HL-60 (cell line): ENCODE data around the gene PDK3.

ENCODE experiments used
- DNase-seq, 2 experiments: peaks; one replicate each; pipeline ENCODE4 v3.0.0-alpha.2; 2010 to 2020; ENCODE audit warnings: low read depth in 1 of 2, low spot score in 1 of 2
- H3K27ac ChIP-seq: fragments of 250-450 bp; sonication (Bioruptor Pico); replicated peaks from 2 replicates; pipeline ENCODE4 v1.5.1; 2020; ENCODE audit warnings: mild to moderate bottlenecking, moderate library complexity
- H3K27me3 ChIP-seq: fragments of 250-450 bp; sonication (Bioruptor Pico); 2 replicates; pipeline ENCODE4 v1.5.1; 2021; ENCODE audit warnings: mild to moderate bottlenecking, moderate library complexity; ENCODE audit not compliant: insufficient read depth, poor library complexity, severe bottlenecking
- H3K4me3 ChIP-seq: replicated peaks from 2 replicates; pipeline ENCODE4 v1.5.1; 2011; ENCODE audit warnings: mild to moderate bottlenecking, control low read depth, low read length; ENCODE audit not compliant: insufficient read depth
- CTCF ChIP-seq: IDR thresholded peaks from one replicate; pipeline ENCODE4 v1.5.1; 2011; ENCODE audit warnings: low read length, control low read depth, inconsistent platforms; ENCODE audit not compliant: insufficient read depth
- GABPA ChIP-seq: IDR thresholded peaks from 2 replicates; pipeline ENCODE4 v1.6.1; 2012; ENCODE audit warnings: low read depth
- POLR2AphosphoS5 ChIP-seq: IDR thresholded peaks from 2 replicates; pipeline ENCODE4 v1.6.1; 2012; ENCODE audit warnings: low read depth
- REST ChIP-seq: IDR thresholded peaks from 2 replicates; pipeline ENCODE4 v1.6.1; 2012; ENCODE audit warnings: low read depth; ENCODE audit not compliant: insufficient replicate concordance
- SPI1 ChIP-seq: IDR thresholded peaks from 2 replicates; pipeline ENCODE4 v1.6.1; 2012; ENCODE audit warnings: low read depth, mild to moderate bottlenecking, borderline replicate concordance

The PDK3 gene

GRCh38 chrX:24515447-24515846 is 50.4 kb downstream of the PDK3 start:
- no peak for DNase-seq
- no peaks in the 10 kb centered on the region for H3K27me3 ChIP-seq

GRCh38 chrX:24520472-24520871 is 55.4 kb downstream of the PDK3 start:
- no peak for DNase-seq
- TF ChIP-seq SPI1 (no peak), REST (no peak), GABPA (no peak), CTCF (no peak), POLR2AphosphoS5 (no peak)
- Histone ChIP-seq H3K27me3 (no peaks in the 10 kb centered on the region), H3K4me3 (no peak overlapping the region), H3K27ac (no peak overlapping the region)

More at GRCh38 chrX:24515447-24515846, 50.4 kb downstream of the PDK3 start:
- TF ChIP-seq SPI1, result no peak
- no peak for TF ChIP-seq CTCF
- no peak for TF ChIP-seq POLR2AphosphoS5
- TF ChIP-seq REST, result no peak
- TF ChIP-seq GABPA, result no peak
- no peak overlapping the region for H3K4me3 ChIP-seq
- H3K27ac ChIP-seq, result no peak overlapping the region

DNA sequence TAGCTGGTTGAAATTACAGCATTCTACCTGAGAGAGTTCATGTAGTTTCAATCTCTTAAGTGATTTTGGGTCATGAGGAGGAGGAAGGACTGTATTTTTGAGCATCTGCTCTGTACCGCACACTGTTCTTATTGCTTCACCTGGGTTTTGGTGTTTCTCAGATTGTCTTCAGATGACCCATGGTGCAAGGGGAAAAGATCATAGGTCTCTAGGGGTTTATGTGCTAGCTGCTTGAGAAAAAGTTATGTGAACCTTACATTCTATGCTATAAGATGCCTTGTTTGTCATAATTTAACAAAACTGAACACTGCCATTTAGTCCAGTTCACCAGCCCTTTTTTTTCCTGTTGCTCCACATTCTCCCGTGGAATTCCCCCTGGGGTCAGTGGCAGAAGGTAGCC is 60.4 kb downstream of the PDK3 start:
- TF ChIP-seq SPI1 (no peak), GABPA (no peak), CTCF (no peak), REST (no peak), POLR2AphosphoS5 (no peak)
- DNase-seq, result no peak
- Histone ChIP-seq H3K4me3 (no peak overlapping the region), H3K27ac (no peak overlapping the region), H3K27me3 (no peaks in the 10 kb centered on the region)
